Measurements from ENCODE around the gene USP51. TPM values are rescaled to one million over a fixed set of nuclear protein-coding genes. Genes with fewer than 3 reads are reported as not detected.

USP51 gene
- total RNA-seq, 1 experiment from 2014 or later = 1.7 TPM

- no TSS peak for BruUV-seq (replicated peaks)
- intact Hi-C loops (cut with micrococcal nuclease; ENCODE audit: unreplicated experiment) (no loop called here), in situ Hi-C loops (cut with HindIII; ENCODE audit: low pct_unique_long_range_greater_than_20kb, low sequenced_read_pairs) (no loop called here)
- no peak overlapping the region for H3K4me3 ChIP-seq (ENCODE audit: low read depth in 2 of 2, low read length in 2 of 2)
- ChIA-PET POLR2A (no interaction called here), CTCF (no interaction called here)
- H3K36me3 ChIP-seq (ENCODE audit: control insufficient read depth, insufficient read depth, low read length) = no peaks in the 10 kb centered on the region
- H3K27ac ChIP-seq (ENCODE audit: low read length) = no peak overlapping the region
- H3K4me1 ChIP-seq (ENCODE audit: control insufficient read depth, insufficient read depth, low read length) = no peaks in the 10 kb centered on the region
- DNase-seq (ENCODE audit: low read depth, low spot score) = no peak
- no peaks in the 10 kb centered on the region for H3K9me3 ChIP-seq (ENCODE audit: control insufficient read depth, insufficient read depth, low read depth, low read length)
- H3K27me3 ChIP-seq (ENCODE audit: control insufficient read depth, insufficient read depth, low read length) = no peaks in the 10 kb centered on the region
- TF ChIP-seq TCF7L2 (IDR thresholded peaks at IDR 0.05; ENCODE audit: low read depth, low read length) (no peak), SIN3A (IDR thresholded peaks at IDR 0.05; ENCODE audit: borderline replicate concordance, insufficient read depth, low read depth, low read length) (no peak), CTCF (IDR thresholded peaks at IDR 0.05) (no peak), POLR2AphosphoS5 (IDR thresholded peaks at IDR 0.05; ENCODE audit: low read depth, low read length) (no peak), REST (IDR thresholded peaks at IDR 0.05; ENCODE audit: insufficient read depth in 1 of 2, low read depth in 2 of 2, low read length in 1 of 2) (no peak)
- no peak for ATAC-seq
These were observed 33.7 kb upstream of the USP51 start for GRCh38 chrX:55523356-55523755.

DNA sequence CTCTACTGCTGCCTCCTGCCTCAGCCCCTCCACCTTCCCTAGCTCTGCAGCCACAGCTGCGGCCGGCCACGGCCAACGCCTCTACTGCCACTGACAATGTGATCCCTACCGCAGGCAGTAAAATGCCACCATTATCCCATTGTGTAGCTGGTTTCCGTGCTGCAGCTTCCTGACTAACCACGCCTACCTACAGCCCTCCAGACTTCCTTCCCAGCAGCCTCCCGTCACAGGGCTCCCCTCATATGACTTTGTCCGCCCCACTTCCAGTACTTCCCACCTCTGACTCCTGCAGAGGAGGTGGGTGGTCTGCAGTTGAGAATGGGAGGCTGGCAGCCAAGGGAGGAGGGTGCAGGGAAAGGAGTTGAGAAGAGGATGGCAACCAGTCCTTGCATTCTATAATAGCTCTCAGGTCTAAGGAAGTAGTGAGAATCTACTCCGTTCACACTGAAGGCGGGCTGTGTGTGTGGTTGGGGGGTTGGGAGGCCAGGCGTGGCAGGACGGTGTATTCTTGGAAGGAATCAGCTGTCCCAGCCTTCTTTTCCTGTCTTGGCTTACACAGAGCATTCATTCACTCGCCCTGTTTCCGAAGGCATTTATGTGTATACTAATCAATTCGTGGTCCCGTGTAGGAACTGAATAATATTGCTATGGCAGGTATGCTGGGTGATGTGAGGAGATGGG, 33.1 kb upstream of the USP51 start:
- H3K9me3 ChIP-seq (ENCODE audit: control insufficient read depth, insufficient read depth, low read depth, low read length) = no peaks in the 10 kb centered on the region
- no peak overlapping the region for H3K4me3 ChIP-seq (ENCODE audit: low read depth in 2 of 2, low read length in 2 of 2)
- DNase-seq (ENCODE audit: low read depth, low spot score) (no peak), ATAC-seq (no peak)
- no TSS peak for BruUV-seq (replicated peaks)
- no peak overlapping the region for H3K27ac ChIP-seq (ENCODE audit: low read length)
- TF ChIP-seq TCF7L2 (IDR thresholded peaks at IDR 0.05; ENCODE audit: low read depth, low read length) (no peak), CTCF (IDR thresholded peaks at IDR 0.05) (no peak), REST (IDR thresholded peaks at IDR 0.05; ENCODE audit: insufficient read depth in 1 of 2, low read depth in 2 of 2, low read length in 1 of 2) (no peak), POLR2AphosphoS5 (IDR thresholded peaks at IDR 0.05; ENCODE audit: low read depth, low read length) (no peak), SIN3A (IDR thresholded peaks at IDR 0.05; ENCODE audit: borderline replicate concordance, insufficient read depth, low read depth, low read length) (no peak)
- H3K27me3 ChIP-seq (ENCODE audit: control insufficient read depth, insufficient read depth, low read length) = no peaks in the 10 kb centered on the region
- in situ Hi-C loops (cut with HindIII; ENCODE audit: low pct_unique_long_range_greater_than_20kb, low sequenced_read_pairs) = no loop called here
- POLR2A ChIA-PET = no interaction called here
- no peaks in the 10 kb centered on the region for H3K4me1 ChIP-seq (ENCODE audit: control insufficient read depth, insufficient read depth, low read length)
- no peaks in the 10 kb centered on the region for H3K36me3 ChIP-seq (ENCODE audit: control insufficient read depth, insufficient read depth, low read length)
- intact Hi-C loops (cut with micrococcal nuclease; ENCODE audit: unreplicated experiment) = no loop called here
- CTCF ChIA-PET = interaction anchor here (0.6 kb wide), 1 partner anchor 33 kb away, joined by 5 read pairs; the partner anchor contains the start of gene USP51

All from Panc1 (cell line).